Activated gamma-delta T cell (primary cell): ENCODE measurements around the gene PSAT1.

ENCODE experiments used
- DNase-seq: peaks from one replicate; lab custom pipeline; 2025; lab: John Stamatoyannopoulos, UW

Gene PSAT1

GRCh38 chr9:78292716-78293497, 4.0 kb upstream of the PSAT1 start:
- DNase-seq: no peak

- DNase-seq: no peak
Observed at GRCh38 chr9:78294290-78295176, 2.4 kb upstream of the PSAT1 start.

GRCh38 chr9:78295177-78295575, 1.7 kb upstream of the PSAT1 start:
- DNase-seq: no peak

- DNase-seq: no peak
Observed at GRCh38 chr9:78295731-78296130, 1.2 kb upstream of the PSAT1 start.

GRCh38 chr9:78296201-78296892, 578 bp upstream of the PSAT1 start:
- DNase-seq: no peak

GRCh38 chr9:78297672-78297961, 692 bp downstream of the PSAT1 start:
- DNase-seq: no peak

GRCh38 chr9:78298046-78298765, 1.3 kb downstream of the PSAT1 start:
- DNase-seq: no peak

- DNase-seq: no peak
Observed at GRCh38 chr9:78300209-78300608, 3.3 kb downstream of the PSAT1 start.

GRCh38 chr9:78301466-78301865, 4.5 kb downstream of the PSAT1 start:
- DNase-seq: no peak

GRCh38 chr9:78303377-78304062, 6.6 kb downstream of the PSAT1 start:
- no peak for DNase-seq

- DNase-seq: no peak
Observed at GRCh38 chr9:78304357-78304756, 7.4 kb downstream of the PSAT1 start.

GRCh38 chr9:78306222-78307076, 9.5 kb downstream of the PSAT1 start:
- DNase-seq: no peak

GRCh38 chr9:78307360-78307759, 10.4 kb downstream of the PSAT1 start:
- no peak for DNase-seq

GRCh38 chr9:78309066-78309465, 12.1 kb downstream of the PSAT1 start:
- DNase-seq: no peak

GRCh38 chr9:78311075-78311474, 14.2 kb downstream of the PSAT1 start:
- no peak for DNase-seq

GRCh38 chr9:78311886-78312524, 15.1 kb downstream of the PSAT1 start:
- DNase-seq: no peak

GRCh38 chr9:78314550-78314949, 17.6 kb downstream of the PSAT1 start:
- no peak for DNase-seq

GRCh38 chr9:78314953-78315870, 18.3 kb downstream of the PSAT1 start:
- no peak for DNase-seq
